ENCODE data around the gene DIP2C. TPM values are rescaled to one million over a fixed set of nuclear protein-coding genes. Genes with fewer than 3 reads are reported as not detected.
"Not testable (repeated sequence)": the region's sequence is repeated elsewhere in the genome, so short reads cannot be mapped to it uniquely, and the experiment has no call there.

DIP2C gene
- total RNA-seq, 1 experiment from 2014 or later: 4.9 TPM

GRCh38 chr10:454860-455259 is 234.6 kb downstream of the DIP2C start:
- DNase-seq (ENCODE audit: low read depth): peak; percentile 82
- in situ Hi-C loops (cut with HindIII; ENCODE audit: low pct_unique_long_range_greater_than_20kb, low sequenced_read_pairs): no loop called here

- DNase-seq (ENCODE audit: low read depth): no peak
- in situ Hi-C loops (cut with HindIII; ENCODE audit: low pct_unique_long_range_greater_than_20kb, low sequenced_read_pairs): no loop called here
Observed at GRCh38 chr10:453647-454046, 235.8 kb downstream of the DIP2C start.

GRCh38 chr10:452512-453426 is 236.7 kb downstream of the DIP2C start:
- in situ Hi-C loops (cut with HindIII; ENCODE audit: low pct_unique_long_range_greater_than_20kb, low sequenced_read_pairs): no loop called here
- DNase-seq (ENCODE audit: low read depth): no peak

GRCh38 chr10:451856-452255 is 237.6 kb downstream of the DIP2C start:
- in situ Hi-C loops (cut with HindIII; ENCODE audit: low pct_unique_long_range_greater_than_20kb, low sequenced_read_pairs): no loop called here
- no peak for DNase-seq (ENCODE audit: low read depth)

- in situ Hi-C loops (cut with HindIII; ENCODE audit: low pct_unique_long_range_greater_than_20kb, low sequenced_read_pairs): no loop called here
- no peak for DNase-seq (ENCODE audit: low read depth)
Observed at GRCh38 chr10:451021-451471, 238.4 kb downstream of the DIP2C start.

- no peak for DNase-seq (ENCODE audit: low read depth)
- in situ Hi-C loops (cut with HindIII; ENCODE audit: low pct_unique_long_range_greater_than_20kb, low sequenced_read_pairs): no loop called here
Observed at GRCh38 chr10:450463-450862, 239.0 kb downstream of the DIP2C start.

- DNase-seq (ENCODE audit: low read depth); in situ Hi-C loops (cut with HindIII; ENCODE audit: low pct_unique_long_range_greater_than_20kb, low sequenced_read_pairs): not testable (repeated sequence)
Observed at GRCh38 chr10:449331-449730, 240.1 kb downstream of the DIP2C start.

GRCh38 chr10:443459-443858 is 246.0 kb downstream of the DIP2C start:
- no peak for DNase-seq (ENCODE audit: low read depth)
- in situ Hi-C loops (cut with HindIII; ENCODE audit: low pct_unique_long_range_greater_than_20kb, low sequenced_read_pairs): no loop called here

- in situ Hi-C loops (cut with HindIII; ENCODE audit: low pct_unique_long_range_greater_than_20kb, low sequenced_read_pairs): no loop called here
- DNase-seq (ENCODE audit: low read depth): no peak
Observed at GRCh38 chr10:442209-442608, 247.3 kb downstream of the DIP2C start.

GRCh38 chr10:441659-442058 is 247.8 kb downstream of the DIP2C start:
- in situ Hi-C loops (cut with HindIII; ENCODE audit: low pct_unique_long_range_greater_than_20kb, low sequenced_read_pairs): no loop called here
- no peak for DNase-seq (ENCODE audit: low read depth)

GRCh38 chr10:440127-440526 is 249.3 kb downstream of the DIP2C start:
- in situ Hi-C loops (cut with HindIII; ENCODE audit: low pct_unique_long_range_greater_than_20kb, low sequenced_read_pairs): no loop called here
- no peak for DNase-seq (ENCODE audit: low read depth)

GRCh38 chr10:437698-438490 is 251.6 kb downstream of the DIP2C start:
- in situ Hi-C loops (cut with HindIII; ENCODE audit: low pct_unique_long_range_greater_than_20kb, low sequenced_read_pairs): no loop called here
- DNase-seq (ENCODE audit: low read depth): no peak

- in situ Hi-C loops (cut with HindIII; ENCODE audit: low pct_unique_long_range_greater_than_20kb, low sequenced_read_pairs): no loop called here
- DNase-seq (ENCODE audit: low read depth): no peak
Observed at GRCh38 chr10:436911-437665, 252.4 kb downstream of the DIP2C start.

GRCh38 chr10:436013-436697 is 253.3 kb downstream of the DIP2C start:
- in situ Hi-C loops (cut with HindIII; ENCODE audit: low pct_unique_long_range_greater_than_20kb, low sequenced_read_pairs): no loop called here
- no peak for DNase-seq (ENCODE audit: low read depth)

- in situ Hi-C loops (cut with HindIII; ENCODE audit: low pct_unique_long_range_greater_than_20kb, low sequenced_read_pairs): no loop called here
- no peak for DNase-seq (ENCODE audit: low read depth)
Observed at GRCh38 chr10:435397-435796, 254.1 kb downstream of the DIP2C start.

GRCh38 chr10:429696-430095 is 259.8 kb downstream of the DIP2C start:
- in situ Hi-C loops (cut with HindIII; ENCODE audit: low pct_unique_long_range_greater_than_20kb, low sequenced_read_pairs): no loop called here

GRCh38 chr10:427761-428519 is 261.5 kb downstream of the DIP2C start:
- no peak for DNase-seq (ENCODE audit: low read depth)
- in situ Hi-C loops (cut with HindIII; ENCODE audit: low pct_unique_long_range_greater_than_20kb, low sequenced_read_pairs): no loop called here

More at GRCh38 chr10:429696-430095, 259.8 kb downstream of the DIP2C start:
- no peak for DNase-seq (ENCODE audit: low read depth)
